Mesodermal cell (in vitro differentiated cells): ENCODE data around the gene KCNH5.

ENCODE experiments used
- H3K27ac ChIP-seq: 2 replicates; pipeline ENCODE4 v1.7.0; 2013; ENCODE audit warnings: mild to moderate bottlenecking, low read depth, low read length, moderate library complexity; ENCODE audit not compliant: severe bottlenecking
- H3K36me3 ChIP-seq: 2 replicates; pipeline ENCODE4 v1.7.1; 2013; ENCODE audit warnings: mild to moderate bottlenecking, low read length, moderate library complexity; ENCODE audit not compliant: control insufficient read depth, insufficient read depth
- H3K4me1 ChIP-seq: one replicate; pipeline ENCODE4 v1.7.1; 2013; ENCODE audit warnings: mild to moderate bottlenecking, low read length; ENCODE audit not compliant: insufficient read depth, control insufficient read depth, poor library complexity, severe bottlenecking
- H3K4me3 ChIP-seq: 2 replicates; pipeline ENCODE4 v1.7.0; 2013; ENCODE audit warnings: low read length, control low read depth, mild to moderate bottlenecking; ENCODE audit not compliant: insufficient read depth, poor library complexity, severe bottlenecking; ENCODE audit errors: extremely low read depth
- H3K9me3 ChIP-seq: 2 replicates; pipeline ENCODE4 v1.7.1; 2013; ENCODE audit warnings: mild to moderate bottlenecking, low read length, moderate library complexity; ENCODE audit not compliant: control insufficient read depth
- WGBS, 2 experiments: methylation state at CpG; one replicate each; pipeline ENCODE4 v1.1.5; 2013; ENCODE audit warnings: missing lambda C conversion rate in 2 of 2; ENCODE audit not compliant: insufficient coverage in 2 of 2; 5-methylcytosine and 5-hydroxymethylcytosine counted together

Gene KCNH5

GRCh38 chr14:62718629-62719028 lies 326.6 kb downstream of the KCNH5 start:
- H3K9me3 ChIP-seq: no peaks in the 10 kb centered on the region
- WGBS, 2 experiments: 80% methylated on average over 1 of the region's 1 CpG; no CpG with 5 or more reads in 1 of the 2 experiments

GRCh38 chr14:62711351-62712023 lies 333.8 kb downstream of the KCNH5 start:
- Histone ChIP-seq H3K4me1 (no peaks in the 10 kb centered on the region), H3K9me3 (no peaks in the 10 kb centered on the region), H3K27ac (no peak overlapping the region), H3K36me3 (no peaks in the 10 kb centered on the region), H3K4me3 (no peak overlapping the region)
- WGBS, 2 experiments: 59 to 74% methylated on average over 3 to 5 of the region's 7 CpGs

More at GRCh38 chr14:62718629-62719028, 326.6 kb downstream of the KCNH5 start:
- no peak overlapping the region for H3K27ac ChIP-seq
- no peak overlapping the region for H3K4me3 ChIP-seq
- no peaks in the 10 kb centered on the region for H3K4me1 ChIP-seq
- H3K36me3 ChIP-seq: no peaks in the 10 kb centered on the region

GRCh38 chr14:62710811-62711210 lies 334.4 kb downstream of the KCNH5 start:
- Histone ChIP-seq H3K4me1 (no peaks in the 10 kb centered on the region), H3K27ac (no peak overlapping the region), H3K36me3 (no peaks in the 10 kb centered on the region), H3K4me3 (no peak overlapping the region), H3K9me3 (no peaks in the 10 kb centered on the region)

GRCh38 chr14:62709773-62710172 lies 335.5 kb downstream of the KCNH5 start:
- Histone ChIP-seq H3K4me3 (no peak overlapping the region), H3K4me1 (no peaks in the 10 kb centered on the region), H3K27ac (no peak overlapping the region), H3K36me3 (no peaks in the 10 kb centered on the region), H3K9me3 (no peaks in the 10 kb centered on the region)
- WGBS, 2 experiments: no CpG with 5 or more reads among the region's 3 CpGs

GRCh38 chr14:62706217-62706616 lies 339.0 kb downstream of the KCNH5 start:
- H3K4me3 ChIP-seq: no peak overlapping the region
- H3K36me3 ChIP-seq: no peaks in the 10 kb centered on the region
- no peaks in the 10 kb centered on the region for H3K9me3 ChIP-seq
- H3K27ac ChIP-seq: no peak overlapping the region
- H3K4me1 ChIP-seq: no peaks in the 10 kb centered on the region
- no CpG with 5 or more reads among the region's 2 CpGs for WGBS, 2 experiments

- H3K27ac ChIP-seq: no peak overlapping the region
- no CpG with 5 or more reads among the region's 1 CpG for WGBS, 2 experiments
- no peaks in the 10 kb centered on the region for H3K36me3 ChIP-seq
- H3K4me3 ChIP-seq: no peak overlapping the region
- H3K4me1 ChIP-seq: peaks cover 12% of the 10 kb centered on the region
- no peaks in the 10 kb centered on the region for H3K9me3 ChIP-seq
Measured at GRCh38 chr14:62697461-62697860, 347.8 kb downstream of the KCNH5 start.

GRCh38 chr14:62696929-62697328 lies 348.3 kb downstream of the KCNH5 start:
- H3K4me3 ChIP-seq: no peak overlapping the region
- peaks cover 17% of the 10 kb centered on the region for H3K4me1 ChIP-seq
- H3K27ac ChIP-seq: no peak overlapping the region
- 86 to 89% methylated on average over 1 of the region's 4 CpGs for WGBS, 2 experiments
- H3K36me3 ChIP-seq: no peaks in the 10 kb centered on the region
- H3K9me3 ChIP-seq: no peaks in the 10 kb centered on the region

GRCh38 chr14:62696331-62696924 lies 348.8 kb downstream of the KCNH5 start:
- WGBS, 2 experiments: 14 to 36% methylated on average over 2 to 3 of the region's 5 CpGs

GRCh38 chr14:62694075-62694474 lies 351.2 kb downstream of the KCNH5 start:
- Histone ChIP-seq H3K4me1 (peaks cover 22% of the 10 kb centered on the region), H3K4me3 (no peak overlapping the region), H3K27ac (no peak overlapping the region), H3K9me3 (no peaks in the 10 kb centered on the region), H3K36me3 (no peaks in the 10 kb centered on the region)
- WGBS, 2 experiments: no CpG with 5 or more reads among the region's 2 CpGs

More at GRCh38 chr14:62696331-62696924, 348.8 kb downstream of the KCNH5 start:
- Histone ChIP-seq H3K4me3 (no peak overlapping the region), H3K27ac (no peak overlapping the region), H3K36me3 (no peaks in the 10 kb centered on the region), H3K9me3 (no peaks in the 10 kb centered on the region), H3K4me1 (peaks cover 22% of the 10 kb centered on the region)

GRCh38 chr14:62692490-62693106 lies 352.7 kb downstream of the KCNH5 start:
- H3K4me1 ChIP-seq: peaks cover 22% of the 10 kb centered on the region
- H3K27ac ChIP-seq: peak overlapping the region; percentile 57
- WGBS, 2 experiments: 77% methylated on average over 2 of the region's 2 CpGs; no CpG with 5 or more reads in 1 of the 2 experiments
- no peak overlapping the region for H3K4me3 ChIP-seq
- no peaks in the 10 kb centered on the region for H3K9me3 ChIP-seq
- H3K36me3 ChIP-seq: no peaks in the 10 kb centered on the region
